IPS-18c (cell line): ENCODE measurements around the gene GFI1B.
A peak's percentile ranks its signal among the peaks of the same experiment; 100 is the strongest.
"Not testable (repeated sequence)": the region's sequence is repeated elsewhere in the genome, so short reads cannot be mapped to it uniquely, and the experiment has no call there.

ENCODE experiments used
- H3K4me3 ChIP-seq: 2 replicates; pipeline ENCODE4 v1.7.0; 2013; ENCODE audit warnings: low read depth, mild to moderate bottlenecking, low read length, moderate library complexity; ENCODE audit not compliant: insufficient read depth
- H3K9me3 ChIP-seq: one replicate; pipeline ENCODE4 v1.6.1; 2013; ENCODE audit warnings: mild to moderate bottlenecking, low read length, moderate library complexity; ENCODE audit not compliant: control insufficient read depth, insufficient read depth

The GFI1B gene

DNA sequence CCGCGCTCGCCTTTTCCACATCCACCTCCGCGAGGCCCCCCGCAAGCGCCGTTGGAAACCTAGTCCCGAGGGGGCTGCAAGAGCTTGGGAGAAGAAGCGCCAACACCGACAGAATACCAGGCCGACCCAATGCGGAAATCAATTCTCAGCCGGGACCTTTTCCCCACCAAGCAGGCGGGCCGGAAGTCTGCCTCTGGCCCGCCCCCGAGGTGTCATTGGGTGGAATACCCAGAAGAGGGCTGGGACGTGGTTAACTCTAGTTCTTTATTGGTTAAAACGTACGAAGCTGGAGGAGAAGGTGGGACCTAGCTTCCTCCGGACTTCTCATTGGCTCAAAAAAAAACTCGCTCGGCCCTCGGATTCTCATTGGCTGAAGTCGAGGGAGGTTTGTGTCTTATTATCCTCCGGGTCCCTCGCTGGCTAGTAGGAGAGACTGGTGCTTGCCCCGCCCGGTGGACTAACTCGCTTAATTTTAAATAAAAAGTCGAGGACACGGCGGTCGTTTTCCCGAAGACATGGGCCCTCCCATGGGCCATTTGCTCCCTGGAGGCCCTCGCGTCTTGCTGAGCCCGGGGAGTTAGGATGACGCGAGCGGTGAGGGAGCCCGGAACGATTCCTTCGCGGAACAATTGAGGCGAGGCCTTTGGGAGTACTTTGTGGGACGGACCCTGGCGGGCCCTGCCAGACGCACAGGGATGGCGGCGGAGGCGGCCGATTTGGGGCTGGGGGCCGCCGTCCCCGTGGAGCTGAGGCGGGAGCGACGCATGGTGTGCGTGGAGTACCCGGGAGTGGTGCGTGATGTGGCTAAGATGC, 52.0 kb downstream of the GFI1B start, which contains the start of gene GTF3C5:
Gene GTF3C5 (plus strand): TSS at position 681 of the 813 bp plus-strand sequence. CDS start 15 bp downstream, at position 696.
- Histone ChIP-seq H3K4me3 (peak within 1 kb of the TSS; percentile 96), H3K9me3 (no peaks in the 10 kb centered on the region)

DNA sequence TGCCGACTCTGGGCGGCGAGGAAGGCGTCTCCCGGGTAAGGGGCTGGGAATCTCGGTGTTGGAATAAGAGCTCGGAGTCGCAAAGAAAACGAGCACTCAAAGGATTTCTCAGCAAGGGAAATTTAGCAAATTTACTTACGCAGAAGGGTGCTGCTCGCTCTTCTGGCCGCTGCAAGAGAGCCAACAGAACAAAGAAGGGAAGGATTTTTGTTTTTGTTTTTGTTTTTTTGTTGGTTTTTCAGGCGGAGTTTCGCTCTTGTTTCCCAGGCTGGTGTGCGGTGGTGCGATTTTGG, 52.6 kb downstream of the GFI1B start:
- Histone ChIP-seq H3K4me3 (peak overlapping the region; percentile 96), H3K9me3 (no peaks in the 10 kb centered on the region)

DNA sequence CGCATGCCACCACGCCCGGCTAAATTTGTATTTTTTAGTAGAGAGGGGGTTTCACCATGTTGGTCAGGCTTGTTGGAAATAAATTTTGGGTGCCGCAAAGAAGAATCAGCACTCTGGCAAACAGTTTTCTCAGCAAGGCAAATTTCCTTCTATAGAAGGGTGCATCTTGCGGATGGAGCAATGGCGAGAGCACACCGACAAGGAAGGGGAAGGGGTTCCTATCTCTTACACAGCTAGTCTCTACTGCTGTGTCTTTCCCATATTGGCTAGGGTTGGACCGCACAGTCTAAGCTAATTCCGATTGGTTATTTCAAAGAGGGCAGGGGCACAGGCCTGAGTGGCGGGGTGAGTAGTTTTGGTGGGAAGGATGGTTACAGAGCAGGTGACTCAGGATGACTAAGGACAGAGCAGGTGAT, 53.0 kb downstream of the GFI1B start:
- H3K4me3 ChIP-seq: peak overlapping the region; percentile 96
- no peaks in the 10 kb centered on the region for H3K9me3 ChIP-seq

DNA sequence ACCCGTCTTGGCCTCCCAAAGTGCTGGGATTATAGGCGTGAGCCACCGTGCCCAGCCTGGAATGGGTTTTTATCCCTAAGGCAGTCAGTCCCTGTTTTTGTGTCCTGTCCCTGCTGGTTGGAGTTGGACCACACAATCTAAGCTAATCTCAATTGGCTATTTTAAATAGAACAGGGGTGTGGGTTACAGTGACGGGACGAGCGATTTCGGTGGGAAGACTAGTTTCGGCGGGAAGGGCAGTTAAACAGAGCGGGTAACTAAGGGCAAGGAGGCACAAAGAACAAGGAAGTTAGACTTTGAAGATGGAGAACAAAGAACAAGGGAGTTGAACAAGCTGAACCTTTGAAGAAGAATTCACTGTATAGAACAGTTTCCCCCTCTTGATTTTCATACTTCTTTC, 53.7 kb downstream of the GFI1B start:
- Histone ChIP-seq H3K9me3 (no peaks in the 10 kb centered on the region), H3K4me3 (peak overlapping the region; percentile 96; the same call in 1 of the 2 replicates)

DNA sequence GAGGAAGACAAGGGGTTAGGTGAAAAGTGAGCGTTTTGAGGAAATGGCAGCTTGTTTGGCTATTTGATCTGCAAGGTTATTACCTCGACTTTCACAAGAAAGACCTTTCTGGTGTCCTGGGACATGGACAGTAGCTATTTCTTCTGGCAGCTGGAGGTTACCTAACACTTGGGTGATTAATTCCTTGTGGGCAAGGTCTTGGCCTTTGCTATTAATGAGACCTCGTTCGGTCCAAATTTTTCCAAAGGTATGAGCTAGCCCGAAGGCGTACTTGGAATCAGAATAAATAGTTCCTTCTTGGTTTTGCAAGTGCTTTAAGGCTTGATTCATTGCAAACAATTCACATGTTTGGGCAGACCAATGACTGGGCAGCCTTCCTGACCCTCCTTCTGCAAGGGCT, 57.2 kb downstream of the GFI1B start:
- no peaks in the 10 kb centered on the region for H3K9me3 ChIP-seq
- no peak overlapping the region for H3K4me3 ChIP-seq

DNA sequence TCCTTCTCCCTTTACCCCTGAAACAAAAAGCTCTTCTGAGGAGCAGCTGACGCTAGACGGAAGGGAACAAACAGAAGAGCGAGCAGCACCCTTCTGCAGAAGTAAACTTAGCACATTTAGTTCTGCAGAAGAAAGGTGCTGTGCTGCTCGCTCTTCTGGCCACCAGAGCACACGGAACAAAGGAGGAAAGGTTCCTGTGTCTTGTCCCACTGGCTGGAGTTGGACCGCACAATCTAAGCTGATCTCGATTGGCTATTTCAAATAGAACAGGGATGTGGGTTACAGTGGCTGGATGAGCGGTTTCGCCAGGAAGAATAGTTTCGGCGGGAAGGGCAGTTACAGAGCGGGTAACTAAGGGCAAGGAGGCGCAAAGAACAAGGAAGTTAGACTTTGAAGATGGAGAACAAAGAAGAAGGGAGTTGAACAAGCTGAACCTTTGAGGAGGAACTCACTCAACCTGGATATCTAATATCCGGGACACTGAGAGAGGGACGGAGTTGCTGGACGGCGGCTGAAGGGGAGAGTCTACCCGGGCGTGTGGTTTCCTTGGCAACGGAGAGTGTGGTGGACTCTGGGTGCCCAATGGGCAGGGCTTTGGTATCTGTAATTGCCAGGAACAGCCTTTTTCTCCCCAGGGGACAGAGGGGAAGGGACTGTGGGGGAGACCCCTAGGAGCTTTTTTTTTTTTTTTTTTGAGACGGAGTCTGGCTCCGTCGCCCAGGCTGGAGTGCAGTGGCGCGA, 59.5 kb downstream of the GFI1B start:
- H3K4me3 ChIP-seq: no peak overlapping the region
- H3K9me3 ChIP-seq: no peaks in the 10 kb centered on the region

DNA sequence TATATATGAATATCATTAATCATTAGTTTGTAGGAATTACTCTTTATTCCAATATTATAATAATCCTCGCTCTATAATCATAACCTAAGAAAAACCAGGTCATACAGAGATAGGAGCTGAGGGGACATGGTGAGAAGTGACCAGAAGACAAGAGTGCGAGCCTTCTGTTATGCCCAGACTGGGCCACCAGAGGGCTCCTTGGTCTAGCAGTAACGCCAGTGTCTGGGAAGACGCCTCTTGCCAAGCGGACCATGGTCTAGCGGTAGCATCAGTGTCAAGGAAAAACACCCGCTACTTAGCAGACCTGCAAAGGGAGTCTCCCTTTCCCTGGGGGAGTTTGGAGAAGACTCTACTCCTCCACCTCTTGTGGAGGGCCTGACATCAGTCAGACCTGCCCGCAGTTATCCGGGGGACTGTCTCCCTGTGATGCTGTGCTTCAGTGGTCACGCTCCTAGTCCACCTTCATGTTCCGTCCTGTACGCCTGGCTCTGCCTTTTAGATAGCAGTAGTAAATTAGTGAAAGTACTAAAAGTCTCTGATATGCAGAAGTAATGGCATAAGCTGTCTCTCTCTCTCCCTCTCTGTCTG, 62.5 kb downstream of the GFI1B start:
- not testable (repeated sequence) for H3K9me3 ChIP-seq, H3K4me3 ChIP-seq
